ENCODE data around the gene CLEC11A. TPM values are rescaled to one million over a fixed set of nuclear protein-coding genes. Genes with fewer than 3 reads are reported as not detected.

Gene CLEC11A
- total and polyA plus RNA-seq, 4 donors, result 2.4 to 11.0 (median 5.5) TPM

DNA sequence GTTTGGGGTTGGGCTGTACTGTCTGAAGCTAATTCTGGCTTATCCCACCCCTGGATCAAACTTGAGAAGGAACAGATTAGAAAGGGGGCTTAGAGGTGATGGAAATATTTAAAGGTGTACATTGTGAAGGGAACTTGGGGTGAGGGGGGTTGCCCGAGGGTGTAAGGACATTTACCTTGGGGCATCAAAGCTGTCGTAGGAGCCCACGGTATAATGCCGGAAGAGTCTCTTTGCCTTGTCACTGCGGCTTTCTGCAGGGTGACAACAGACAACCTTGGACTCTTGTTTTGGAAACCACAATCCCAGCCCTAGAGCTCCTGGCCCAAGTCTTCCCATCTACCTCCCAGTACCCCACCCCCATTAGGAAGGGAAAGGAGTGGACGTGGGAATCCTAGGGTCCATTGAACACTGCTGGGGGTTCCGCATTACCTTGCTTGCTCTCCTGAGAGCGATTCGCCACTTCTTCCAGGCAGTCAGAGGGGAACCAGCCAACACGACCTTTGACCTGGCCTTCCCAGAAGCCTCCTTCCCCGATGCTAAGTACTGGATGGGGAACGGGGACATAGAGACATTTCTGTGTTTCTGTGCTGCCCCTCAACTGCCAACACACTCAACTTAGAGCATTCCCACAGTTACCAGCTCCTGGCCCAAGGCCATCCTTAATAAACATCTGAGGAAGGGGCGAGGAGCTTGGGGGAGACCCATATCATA lies 25.6 kb upstream of the CLEC11A start:
- Histone ChIP-seq H3K9ac (ENCODE audit: low read depth in 1 of 2, low read length in 2 of 2) (no peak overlapping the region), H3K36me3 (ENCODE audit: control insufficient read depth in 4 of 4, insufficient read depth in 3 of 4, low read depth in 1 of 4, low read length in 3 of 4) (no peaks in the 10 kb centered on the region), H3K4me3 (ENCODE audit: low read depth in 1 of 3, low read length in 3 of 3) (no peak overlapping the region), H3K27ac (ENCODE audit: low read depth in 1 of 2, low read length in 2 of 2) (no peak overlapping the region), H3K27me3 (ENCODE audit: control insufficient read depth in 4 of 4, insufficient read depth in 4 of 4, low read length in 3 of 4) (peaks cover 0 to 14% (median 1%) of the 10 kb centered on the region in 4 donors), H3K9me3 (ENCODE audit: control insufficient read depth in 4 of 4, low read length in 3 of 4) (no peaks in the 10 kb centered on the region), H3K4me1 (ENCODE audit: control insufficient read depth in 4 of 4, insufficient read depth in 4 of 4, low read length in 3 of 4) (no peaks in the 10 kb centered on the region)
- no peak for DNase-seq (ENCODE audit: low spot score)
- 66% methylated on average over 13 of the region's 13 CpGs for WGBS
- TF ChIP-seq HNF4G (IDR thresholded peaks at IDR 0.05) (no peak), YY1 (IDR thresholded peaks at IDR 0.05) (no peak), RAD21 (IDR thresholded peaks at IDR 0.05) (no peak), EGR1 (IDR thresholded peaks at IDR 0.05; ENCODE audit: low read depth in 2 of 2) (no peak), NR2F2 (IDR thresholded peaks at IDR 0.05) (no peak), SP1 (IDR thresholded peaks at IDR 0.05) (no peak)

DNA sequence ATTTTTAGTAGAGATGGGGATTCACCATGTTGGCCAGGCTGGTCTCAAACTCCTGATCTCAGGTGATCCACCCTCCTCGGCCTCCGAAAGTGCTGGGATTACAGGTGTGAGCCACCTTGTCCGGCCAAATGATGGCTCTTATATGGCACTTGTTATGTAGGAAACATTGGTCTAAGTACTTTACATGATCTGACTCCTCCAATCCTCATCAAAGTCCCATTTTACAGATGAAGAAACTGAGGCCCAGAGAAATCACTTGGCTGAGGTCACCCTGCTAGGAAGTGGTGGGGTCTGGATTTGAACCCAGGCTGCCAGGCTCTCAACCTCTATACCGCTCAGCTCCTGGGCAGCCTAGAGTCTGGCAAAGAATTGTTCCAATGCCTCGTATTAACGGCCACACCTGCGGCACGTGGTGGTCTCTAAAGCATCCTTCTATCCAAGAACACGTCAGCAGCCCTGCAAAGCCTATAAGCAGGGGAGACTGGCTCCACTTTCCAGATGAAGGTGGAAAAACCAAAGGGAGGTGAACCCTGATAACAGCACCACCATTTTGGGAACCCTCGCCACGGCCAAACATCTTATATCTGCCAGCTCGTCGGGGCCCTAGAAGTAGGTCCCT lies 21.7 kb upstream of the CLEC11A start:
- TF ChIP-seq SP1 (IDR thresholded peaks at IDR 0.05) (no peak), HNF4A (conservative IDR thresholded peaks at IDR 0.05) (no peak), TAF1 (conservative IDR thresholded peaks at IDR 0.05) (no peak), FOXA1 (IDR thresholded peaks at IDR 0.05) (no peak), RAD21 (IDR thresholded peaks at IDR 0.05) (no peak), HNF4G (IDR thresholded peaks at IDR 0.05) (no peak), YY1 (IDR thresholded peaks at IDR 0.05) (no peak), GABPA (IDR thresholded peaks at IDR 0.05 in 1 of 2, conservative IDR thresholded peaks at IDR 0.05 in 1 of 2) (no peak), NR2F2 (IDR thresholded peaks at IDR 0.05) (no peak), JUND (IDR thresholded peaks at IDR 0.05) (no peak), FOXA2 (IDR thresholded peaks at IDR 0.05) (no peak), EGR1 (IDR thresholded peaks at IDR 0.05; ENCODE audit: low read depth in 2 of 2) (no peak), RXRA (IDR thresholded peaks at IDR 0.05) (no peak)
- TF ChIP-seq, protein P1, sequence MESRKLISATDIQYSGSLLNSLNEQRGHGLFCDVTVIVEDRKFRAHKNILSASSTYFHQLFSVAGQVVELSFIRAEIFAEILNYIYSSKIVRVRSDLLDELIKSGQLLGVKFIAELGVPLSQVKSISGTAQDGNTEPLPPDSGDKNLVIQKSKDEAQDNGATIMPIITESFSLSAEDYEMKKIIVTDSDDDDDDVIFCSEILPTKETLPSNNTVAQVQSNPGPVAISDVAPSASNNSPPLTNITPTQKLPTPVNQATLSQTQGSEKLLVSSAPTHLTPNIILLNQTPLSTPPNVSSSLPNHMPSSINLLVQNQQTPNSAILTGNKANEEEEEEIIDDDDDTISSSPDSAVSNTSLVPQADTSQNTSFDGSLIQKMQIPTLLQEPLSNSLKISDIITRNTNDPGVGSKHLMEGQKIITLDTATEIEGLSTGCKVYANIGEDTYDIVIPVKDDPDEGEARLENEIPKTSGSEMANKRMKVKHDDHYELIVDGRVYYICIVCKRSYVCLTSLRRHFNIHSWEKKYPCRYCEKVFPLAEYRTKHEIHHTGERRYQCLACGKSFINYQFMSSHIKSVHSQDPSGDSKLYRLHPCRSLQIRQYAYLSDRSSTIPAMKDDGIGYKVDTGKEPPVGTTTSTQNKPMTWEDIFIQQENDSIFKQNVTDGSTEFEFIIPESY (IDR thresholded peaks at IDR 0.05), result no peak
- TF ChIP-seq, protein P2, sequence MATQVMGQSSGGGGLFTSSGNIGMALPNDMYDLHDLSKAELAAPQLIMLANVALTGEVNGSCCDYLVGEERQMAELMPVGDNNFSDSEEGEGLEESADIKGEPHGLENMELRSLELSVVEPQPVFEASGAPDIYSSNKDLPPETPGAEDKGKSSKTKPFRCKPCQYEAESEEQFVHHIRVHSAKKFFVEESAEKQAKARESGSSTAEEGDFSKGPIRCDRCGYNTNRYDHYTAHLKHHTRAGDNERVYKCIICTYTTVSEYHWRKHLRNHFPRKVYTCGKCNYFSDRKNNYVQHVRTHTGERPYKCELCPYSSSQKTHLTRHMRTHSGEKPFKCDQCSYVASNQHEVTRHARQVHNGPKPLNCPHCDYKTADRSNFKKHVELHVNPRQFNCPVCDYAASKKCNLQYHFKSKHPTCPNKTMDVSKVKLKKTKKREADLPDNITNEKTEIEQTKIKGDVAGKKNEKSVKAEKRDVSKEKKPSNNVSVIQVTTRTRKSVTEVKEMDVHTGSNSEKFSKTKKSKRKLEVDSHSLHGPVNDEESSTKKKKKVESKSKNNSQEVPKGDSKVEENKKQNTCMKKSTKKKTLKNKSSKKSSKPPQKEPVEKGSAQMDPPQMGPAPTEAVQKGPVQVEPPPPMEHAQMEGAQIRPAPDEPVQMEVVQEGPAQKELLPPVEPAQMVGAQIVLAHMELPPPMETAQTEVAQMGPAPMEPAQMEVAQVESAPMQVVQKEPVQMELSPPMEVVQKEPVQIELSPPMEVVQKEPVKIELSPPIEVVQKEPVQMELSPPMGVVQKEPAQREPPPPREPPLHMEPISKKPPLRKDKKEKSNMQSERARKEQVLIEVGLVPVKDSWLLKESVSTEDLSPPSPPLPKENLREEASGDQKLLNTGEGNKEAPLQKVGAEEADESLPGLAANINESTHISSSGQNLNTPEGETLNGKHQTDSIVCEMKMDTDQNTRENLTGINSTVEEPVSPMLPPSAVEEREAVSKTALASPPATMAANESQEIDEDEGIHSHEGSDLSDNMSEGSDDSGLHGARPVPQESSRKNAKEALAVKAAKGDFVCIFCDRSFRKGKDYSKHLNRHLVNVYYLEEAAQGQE (IDR thresholded peaks at IDR 0.05), result no peak
- TF ChIP-seq, protein P3, sequence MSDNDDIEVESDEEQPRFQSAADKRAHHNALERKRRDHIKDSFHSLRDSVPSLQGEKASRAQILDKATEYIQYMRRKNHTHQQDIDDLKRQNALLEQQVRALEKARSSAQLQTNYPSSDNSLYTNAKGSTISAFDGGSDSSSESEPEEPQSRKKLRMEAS (IDR thresholded peaks at IDR 0.05), result no peak
- TF ChIP-seq, protein P4, sequence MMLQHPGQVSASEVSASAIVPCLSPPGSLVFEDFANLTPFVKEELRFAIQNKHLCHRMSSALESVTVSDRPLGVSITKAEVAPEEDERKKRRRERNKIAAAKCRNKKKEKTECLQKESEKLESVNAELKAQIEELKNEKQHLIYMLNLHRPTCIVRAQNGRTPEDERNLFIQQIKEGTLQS (IDR thresholded peaks at IDR 0.05), result no peak
- TF ChIP-seq, protein P5, sequence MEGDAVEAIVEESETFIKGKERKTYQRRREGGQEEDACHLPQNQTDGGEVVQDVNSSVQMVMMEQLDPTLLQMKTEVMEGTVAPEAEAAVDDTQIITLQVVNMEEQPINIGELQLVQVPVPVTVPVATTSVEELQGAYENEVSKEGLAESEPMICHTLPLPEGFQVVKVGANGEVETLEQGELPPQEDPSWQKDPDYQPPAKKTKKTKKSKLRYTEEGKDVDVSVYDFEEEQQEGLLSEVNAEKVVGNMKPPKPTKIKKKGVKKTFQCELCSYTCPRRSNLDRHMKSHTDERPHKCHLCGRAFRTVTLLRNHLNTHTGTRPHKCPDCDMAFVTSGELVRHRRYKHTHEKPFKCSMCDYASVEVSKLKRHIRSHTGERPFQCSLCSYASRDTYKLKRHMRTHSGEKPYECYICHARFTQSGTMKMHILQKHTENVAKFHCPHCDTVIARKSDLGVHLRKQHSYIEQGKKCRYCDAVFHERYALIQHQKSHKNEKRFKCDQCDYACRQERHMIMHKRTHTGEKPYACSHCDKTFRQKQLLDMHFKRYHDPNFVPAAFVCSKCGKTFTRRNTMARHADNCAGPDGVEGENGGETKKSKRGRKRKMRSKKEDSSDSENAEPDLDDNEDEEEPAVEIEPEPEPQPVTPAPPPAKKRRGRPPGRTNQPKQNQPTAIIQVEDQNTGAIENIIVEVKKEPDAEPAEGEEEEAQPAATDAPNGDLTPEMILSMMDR (IDR thresholded peaks at IDR 0.05; ENCODE audit: low read depth, low read length, missing input control), result no peak
- peaks cover 0 to 7% (median 1%) of the 10 kb centered on the region in 4 donors for H3K27me3 ChIP-seq (ENCODE audit: control insufficient read depth in 4 of 4, insufficient read depth in 4 of 4, low read length in 3 of 4)
- WGBS, result 83% methylated on average over 13 of the region's 13 CpGs

More for the DNA sequence above, 21.7 kb upstream of the CLEC11A start:
- Histone ChIP-seq H3K9ac (ENCODE audit: low read depth in 1 of 2, low read length in 2 of 2) (no peak overlapping the region), H3K4me3 (ENCODE audit: low read depth in 1 of 3, low read length in 3 of 3) (no peak overlapping the region), H3K36me3 (ENCODE audit: control insufficient read depth in 4 of 4, insufficient read depth in 3 of 4, low read depth in 1 of 4, low read length in 3 of 4) (no peaks in the 10 kb centered on the region), H3K9me3 (ENCODE audit: control insufficient read depth in 4 of 4, low read length in 3 of 4) (no peaks in the 10 kb centered on the region), H3K27ac (ENCODE audit: low read depth in 1 of 2, low read length in 2 of 2) (no peak overlapping the region), H3K4me1 (ENCODE audit: control insufficient read depth in 4 of 4, insufficient read depth in 4 of 4, low read length in 3 of 4) (no peaks in the 10 kb centered on the region)
- no peak for DNase-seq (ENCODE audit: low spot score)

Measured in liver (tissue), 9 donors.